Measurements from ENCODE around the gene TMEM106C.
A peak's percentile ranks its signal among the peaks of the same experiment; 100 is the strongest.
"Not testable (repeated sequence)": the region's sequence is repeated elsewhere in the genome, so short reads cannot be mapped to it uniquely, and the experiment has no call there.

Gene TMEM106C

GRCh38 chr12:47949441-47950341 lies 13.7 kb upstream of the TMEM106C start:
- peak; percentile 14 to 72 (median 69) for DNase-seq

- no peak for DNase-seq
These were observed 12.4 kb upstream of the TMEM106C start for GRCh38 chr12:47950856-47951468.

- no peak for DNase-seq
These were observed 9.3 kb upstream of the TMEM106C start for GRCh38 chr12:47954058-47954457.

GRCh38 chr12:47954467-47955045 lies 8.8 kb upstream of the TMEM106C start:
- DNase-seq = no peak

- DNase-seq = no peak
These were observed 8.3 kb upstream of the TMEM106C start for GRCh38 chr12:47955059-47955458.

- DNase-seq = not testable (repeated sequence)
These were observed 5.7 kb upstream of the TMEM106C start for GRCh38 chr12:47957671-47958070.

GRCh38 chr12:47962198-47962597 lies 1.2 kb upstream of the TMEM106C start:
- no peak for DNase-seq

- DNase-seq = peak in 2 of 3 experiments; percentile 51 to 61
These were observed 821 bp downstream of the TMEM106C start for GRCh38 chr12:47964106-47964728.

- no peak for DNase-seq
These were observed 2.2 kb downstream of the TMEM106C start for GRCh38 chr12:47965581-47965980.

- DNase-seq = no peak
These were observed 4.3 kb downstream of the TMEM106C start for GRCh38 chr12:47967461-47968321.

GRCh38 chr12:47969845-47970244 lies 6.4 kb downstream of the TMEM106C start:
- DNase-seq = no peak

- no peak for DNase-seq
These were observed 7.4 kb downstream of the TMEM106C start for GRCh38 chr12:47970843-47971242.

GRCh38 chr12:47972895-47973294 lies 9.5 kb downstream of the TMEM106C start:
- no peak for DNase-seq

GRCh38 chr12:47973870-47974269 lies 10.5 kb downstream of the TMEM106C start:
- no peak for DNase-seq

- DNase-seq = no peak
These were observed 11.7 kb downstream of the TMEM106C start for GRCh38 chr12:47975036-47975620.

- DNase-seq = no peak
These were observed 12.4 kb downstream of the TMEM106C start for GRCh38 chr12:47975816-47976215.

GRCh38 chr12:47977046-47977771 lies 13.8 kb downstream of the TMEM106C start:
- DNase-seq = no peak

GRCh38 chr12:47977772-47978597 lies 14.6 kb downstream of the TMEM106C start:
- DNase-seq = no peak

GRCh38 chr12:47978598-47978873 lies 15.1 kb downstream of the TMEM106C start:
- no peak for DNase-seq

GRCh38 chr12:47979166-47979565 lies 15.8 kb downstream of the TMEM106C start:
- DNase-seq = no peak

- no peak for DNase-seq
These were observed 16.3 kb downstream of the TMEM106C start for GRCh38 chr12:47979686-47980085.
